Endothelial cell of umbilical vein (primary cell): ENCODE measurements around the gene LOXL3.

Experiments used
- CTCF ChIP-seq, 2 donors: IDR thresholded peaks; 1 replicate in 1 of 2; 2 replicates in 1 of 2; pipeline ENCODE4 v1.5.1; 2011; ENCODE audit warnings: low read length in 2 of 2, mild to moderate bottlenecking in 2 of 2, moderate library complexity in 2 of 2, control low read depth in 1 of 2, inconsistent platforms in 1 of 2, low read depth in 1 of 2; ENCODE audit not compliant: insufficient read depth in 1 of 2; ENCODE audit errors: extremely low read depth in 1 of 2
- EZH2 ChIP-seq: IDR thresholded peaks from 2 replicates; pipeline ENCODE4 v1.6.1; 2012; ENCODE audit warnings: borderline replicate concordance, low read depth, mild to moderate bottlenecking, moderate library complexity, low read length, inconsistent platforms; ENCODE audit not compliant: severe bottlenecking
- MAX ChIP-seq: IDR thresholded peaks from 2 replicates; pipeline ENCODE4 v1.6.1; 2011; ENCODE audit not compliant: insufficient read depth, insufficient read length
- POLR2A ChIP-seq: IDR thresholded peaks from 2 replicates; pipeline ENCODE4 v1.6.1; 2012; ENCODE audit warnings: low read depth, mild to moderate bottlenecking, control low read depth, low read length

- no peak for TF ChIP-seq POLR2A
- TF ChIP-seq CTCF (IDR thresholded peaks at IDR 0.05; ENCODE audit: extremely low read depth in 1 of 2, insufficient read depth in 1 of 2, low read depth in 1 of 2, low read length in 2 of 2) = no peak
- no peak for TF ChIP-seq EZH2
- TF ChIP-seq MAX = no peak
These were observed 45.9 kb upstream of the LOXL3 start for GRCh38 chr2:74599676-74600075.
